IMR-90 (cell line): ENCODE results near the gene CRYGN. TPM values are rescaled to one million over a fixed set of nuclear protein-coding genes. Genes with fewer than 3 reads are reported as not detected.

Experiments used
- ATAC-seq: fragments of 200-7000 bp; cut with Tn5 transposase; 2 replicates; pipeline ENCODE4 v1.9.1; 2020; ENCODE audit warnings: low read depth, mild to moderate bottlenecking, moderate library complexity
- BruUV-seq: library from RNA; stranded (reverse); fragments of 400-500 nt; replicated peaks from 2 replicates; lab custom pipeline; 2021; lab: Mats Ljungman, UMichigan
- CTCF ChIA-PET: fragments of 300-600 bp; formaldehyde crosslinking; extraction: SDS; loops from one replicate; lab custom pipeline; 2021; ENCODE audit warnings: antibody characterized with exemption; lab: Yijun Ruan, JAX
- POLR2A ChIA-PET: fragments of 300-600 bp; sonication (Branson Sonifier 250); formaldehyde crosslinking; loops from one replicate; lab custom pipeline; 2022; ENCODE audit warnings: antibody characterized with exemption; ENCODE audit not compliant: unreplicated experiment; lab: Charles Lee
- DNase-seq: peaks from one replicate; pipeline ENCODE4 v3.0.0; 2013
- H2AFZ ChIP-seq: replicated peaks from 2 replicates; pipeline ENCODE3; 2013; ENCODE audit warnings: low read length, mild to moderate bottlenecking; ENCODE audit not compliant: poor library complexity
- H2AK5ac ChIP-seq: 2 replicates; pipeline ENCODE4 v1.6.1; 2013; ENCODE audit warnings: low read depth, low read length, inconsistent platforms
- H2AK9ac ChIP-seq: replicated peaks from 2 replicates; pipeline ENCODE3; 2013; ENCODE audit warnings: mild to moderate bottlenecking, low read depth, low read length, moderate library complexity; ENCODE audit not compliant: poor library complexity
- H2BK120ac ChIP-seq: 2 replicates; pipeline ENCODE4 v1.6.1; 2013; ENCODE audit warnings: low read depth, low read length, inconsistent platforms
- H2BK15ac ChIP-seq: 3 replicates; pipeline ENCODE4 v1.6.1; 2013; ENCODE audit warnings: low read depth, low read length, inconsistent platforms
- H2BK20ac ChIP-seq: 2 replicates; pipeline ENCODE4 v1.6.1; 2013; ENCODE audit warnings: low read depth, mild to moderate bottlenecking, inconsistent platforms, low read length, moderate library complexity
- H2BK5ac ChIP-seq: 2 replicates; pipeline ENCODE4 v1.6.1; 2013; ENCODE audit warnings: mild to moderate bottlenecking, low read depth, low read length, inconsistent platforms; ENCODE audit not compliant: poor library complexity, severe bottlenecking
- H3K14ac ChIP-seq: replicated peaks from 2 replicates; pipeline ENCODE4 v1.6.1; 2013; ENCODE audit warnings: low read depth, low read length, inconsistent platforms
- H3K18ac ChIP-seq: 2 replicates; pipeline ENCODE4 v1.6.1; 2013; ENCODE audit warnings: low read depth, low read length, control low read depth
- H3K23ac ChIP-seq: 2 replicates; pipeline ENCODE4 v1.6.1; 2013; ENCODE audit warnings: low read depth, low read length, inconsistent platforms
- H3K27ac ChIP-seq: 2 replicates; pipeline ENCODE4 v1.5.1; 2013; ENCODE audit warnings: mild to moderate bottlenecking, control low read depth, low read length; ENCODE audit not compliant: insufficient read depth
- H3K27me3 ChIP-seq: 2 replicates; pipeline ENCODE4 v1.6.1; 2013; ENCODE audit warnings: low read length; ENCODE audit not compliant: control insufficient read depth, insufficient read depth
- H3K36me3 ChIP-seq: 2 replicates; pipeline ENCODE4 v1.6.1; 2013; ENCODE audit warnings: low read length, mixed read lengths; ENCODE audit not compliant: control insufficient read depth, insufficient read depth
- H3K4ac ChIP-seq: 2 replicates; pipeline ENCODE4 v1.6.1; 2013; ENCODE audit warnings: low read depth, low read length, inconsistent platforms
- H3K4me1 ChIP-seq: 2 replicates; pipeline ENCODE4 v1.6.1; 2013; ENCODE audit warnings: low read length, mixed read lengths; ENCODE audit not compliant: control insufficient read depth, insufficient read depth
- H3K4me2 ChIP-seq: 2 replicates; pipeline ENCODE4 v1.6.1; 2013; ENCODE audit warnings: low read depth, mild to moderate bottlenecking, control low read depth, low read length, moderate library complexity
- H3K4me3 ChIP-seq: 2 replicates; pipeline ENCODE4 v1.5.1; 2013; ENCODE audit warnings: low read depth, mild to moderate bottlenecking, control low read depth, low read length, moderate library complexity; ENCODE audit not compliant: insufficient read depth
- H3K56ac ChIP-seq: 2 replicates; pipeline ENCODE4 v1.6.1; 2013; ENCODE audit warnings: low read length, inconsistent platforms; ENCODE audit not compliant: insufficient read depth; ENCODE audit errors: extremely low read depth
- H3K79me1 ChIP-seq, 2 experiments: 2 replicates each; pipeline ENCODE4 v1.6.1; 2013; ENCODE audit warnings: low read length in 2 of 2, inconsistent platforms in 1 of 2, low read depth in 1 of 2
- H3K9ac ChIP-seq: 2 replicates; pipeline ENCODE4 v1.6.1; 2013; ENCODE audit warnings: low read depth, low read length, control low read depth
- H3K9me1 ChIP-seq: 2 replicates; pipeline ENCODE4 v1.6.1; 2013; ENCODE audit warnings: low read length, inconsistent platforms; ENCODE audit not compliant: insufficient read depth
- H3K9me3 ChIP-seq: 2 replicates; pipeline ENCODE4 v1.6.1; 2013; ENCODE audit warnings: low read length; ENCODE audit not compliant: control insufficient read depth, insufficient read depth
- H4K20me1 ChIP-seq: 2 replicates; pipeline ENCODE4 v1.6.1; 2013; ENCODE audit warnings: low read length, inconsistent platforms; ENCODE audit not compliant: insufficient read depth
- H4K5ac ChIP-seq: 2 replicates; pipeline ENCODE4 v1.6.1; 2013; ENCODE audit warnings: mild to moderate bottlenecking, low read depth, low read length, control low read depth
- H4K8ac ChIP-seq, 2 experiments: 2 replicates each; pipeline ENCODE4 v1.6.1; 2013; ENCODE audit warnings: low read depth in 2 of 2, low read length in 2 of 2, control low read depth in 1 of 2, inconsistent platforms in 1 of 2
- H4K91ac ChIP-seq: 2 replicates; pipeline ENCODE4 v1.6.1; 2013; ENCODE audit warnings: low read depth, low read length, inconsistent platforms; ENCODE audit not compliant: insufficient read depth
- BHLHE40 ChIP-seq: fragments of 150-350 bp; IDR thresholded peaks from 2 replicates; pipeline ENCODE4 v1.6.1; 2016; ENCODE audit warnings: mild to moderate bottlenecking, low read depth, low read length
- CEBPB ChIP-seq: IDR thresholded peaks from 2 replicates; pipeline ENCODE4 v1.6.1; 2012; ENCODE audit warnings: low read depth, low read length, improper control_type of control experiment
- CHD1 ChIP-seq: IDR thresholded peaks from 2 replicates; pipeline ENCODE4 v1.6.1; 2012; ENCODE audit warnings: low read depth, low read length, improper control_type of control experiment
- CTCF ChIP-seq: conservative IDR thresholded peaks from 2 replicates; pipeline ENCODE4 v1.5.1; 2012; ENCODE audit warnings: mild to moderate bottlenecking, low read depth, low read length, improper control_type of control experiment
- ELK1 ChIP-seq: fragments of 150-350 bp; IDR thresholded peaks from 2 replicates; pipeline ENCODE4 v1.6.1; 2016; ENCODE audit warnings: low read depth, mild to moderate bottlenecking, low read length, moderate library complexity, borderline replicate concordance
- FOS ChIP-seq: fragments of 150-350 bp; IDR thresholded peaks from 2 replicates; pipeline ENCODE4 v1.6.1; 2016; ENCODE audit warnings: low read depth, low read length
- MAFK ChIP-seq: IDR thresholded peaks from 2 replicates; pipeline ENCODE4 v1.6.1; 2012; ENCODE audit warnings: low read depth, low read length, improper control_type of control experiment
- MAZ ChIP-seq: IDR thresholded peaks from 2 replicates; pipeline ENCODE4 v1.6.1; 2012; ENCODE audit warnings: low read depth, mild to moderate bottlenecking, low read length, improper control_type of control experiment, moderate library complexity, borderline replicate concordance
- MXI1 ChIP-seq: IDR thresholded peaks from 2 replicates; pipeline ENCODE4 v1.6.1; 2012; ENCODE audit warnings: low read depth, mild to moderate bottlenecking, low read length, moderate library complexity, borderline replicate concordance
- NFE2L2 ChIP-seq: fragments of 150-350 bp; IDR thresholded peaks from 2 replicates; pipeline ENCODE4 v1.6.1; 2016; ENCODE audit warnings: low read depth, mild to moderate bottlenecking, low read length
- POLR2A ChIP-seq: IDR thresholded peaks from 2 replicates; pipeline ENCODE4 v1.6.1; 2012; ENCODE audit warnings: mild to moderate bottlenecking, low read depth, low read length
- RAD21 ChIP-seq: IDR thresholded peaks from 2 replicates; pipeline ENCODE4 v1.6.1; 2012; ENCODE audit warnings: low read length, improper control_type of control experiment
- RCOR1 ChIP-seq: IDR thresholded peaks from 2 replicates; pipeline ENCODE4 v1.6.1; 2012; ENCODE audit warnings: mild to moderate bottlenecking, low read length, improper control_type of control experiment; ENCODE audit not compliant: insufficient replicate concordance
- RFX5 ChIP-seq: IDR thresholded peaks from 2 replicates; pipeline ENCODE4 v1.8.0; 2012; ENCODE audit warnings: low read depth, mild to moderate bottlenecking, low read length, moderate library complexity
- SMC3 ChIP-seq: fragments of 150-350 bp; IDR thresholded peaks from 2 replicates; pipeline ENCODE4 v1.6.1; 2016; ENCODE audit warnings: low read depth, mild to moderate bottlenecking, antibody characterized with exemption, low read length, moderate library complexity
- USF2 ChIP-seq: fragments of 150-350 bp; IDR thresholded peaks from 2 replicates; pipeline ENCODE4 v1.6.1; 2017; ENCODE audit warnings: mild to moderate bottlenecking, antibody characterized with exemption, low read length, low read depth
- WGBS, 2 experiments: methylation state at CpG; one replicate each; pipeline versions ENCODE4 v1.1.5 to v1.1.7; 2013; ENCODE audit warnings: missing lambda C conversion rate in 2 of 2; ENCODE audit not compliant: insufficient read length in 1 of 2; ENCODE audit errors: extremely low coverage in 2 of 2; 5-methylcytosine and 5-hydroxymethylcytosine counted together
- dilution Hi-C: fragments of 300-500 bp; cut with HindIII; formaldehyde crosslinking; loops from one replicate; pipeline ENCODE4 v1.14.3; 2018; ENCODE audit warnings: low sequenced_read_pairs; ENCODE audit not compliant: unreplicated experiment
- in situ Hi-C: fragments of 300-500 bp; cut with MboI; formaldehyde crosslinking; loops from 3 replicates; pipeline ENCODE4 v1.14.3; 2019; ENCODE audit warnings: low sequenced_read_pairs, inconsistent platforms, mixed read lengths
- intact Hi-C: fragments of 100-400 bp; cut with micrococcal nuclease; formaldehyde crosslinking; loops from 2 replicates; pipeline ENCODE4 v1.10.0; 2022
- polyA plus RNA-seq, 3 experiments: library from polyadenylated mRNA; depleted of rRNA; stranded (reverse); fragments of >200 nt; gene quantifications; 2 replicates each; pipeline ENCODE4 v1.2.3, GENCODE V29; 2012; ENCODE audit warnings: low replicate concordance in 1 of 3
- total RNA-seq: library from RNA; depleted of rRNA; stranded (reverse); fragments of >200 nt; gene quantifications from 2 replicates; pipeline ENCODE4 v1.2.3, GENCODE V29; 2012

The CRYGN gene
- total and polyA plus RNA-seq, 2 of the 4 experiments (the other 2 are of a cell fraction), result not detected

- Histone ChIP-seq H3K4me1 (no peaks in the 10 kb centered on the region; the same call in 1 of the 2 replicates), H2BK5ac (no peak overlapping the region), H3K27me3 (peaks cover 3% of the 10 kb centered on the region; the same call in 1 of the 2 replicates), H2AK9ac (no peak overlapping the region), H3K9me1 (no peaks in the 10 kb centered on the region), H2AK5ac (no peak overlapping the region), H3K27ac (no peak overlapping the region), H3K4me3 (no peak overlapping the region), H3K23ac (no peak overlapping the region), H3K79me1 (no peaks in the 10 kb centered on the region), H4K8ac (no peak overlapping the region), H3K9me3 (no peaks in the 10 kb centered on the region), H2AFZ (no peak overlapping the region), H4K91ac (no peak overlapping the region), H4K5ac (no peak overlapping the region), H3K9ac (no peak overlapping the region), H3K14ac (no peak overlapping the region), H2BK120ac (no peak overlapping the region), H4K20me1 (no peaks in the 10 kb centered on the region), H2BK20ac (no peak overlapping the region), H3K4ac (no peak overlapping the region), H3K36me3 (no peaks in the 10 kb centered on the region), H2BK15ac (no peak overlapping the region), H3K56ac (no peak overlapping the region), H3K4me2 (no peak overlapping the region), H3K18ac (no peak overlapping the region)
- DNase-seq (no peak), ATAC-seq (no peak)
- intact Hi-C loops (no loop called here), dilution Hi-C loops (no loop called here), in situ Hi-C loops (loop anchor here (5.0 kb wide), 1 partner anchor 79 kb away; no protein-coding TSS in a partner anchor)
- CTCF ChIA-PET, result no interaction called here
- TF ChIP-seq CTCF (no peak), MXI1 (no peak), CHD1 (no peak), MAZ (no peak), SMC3 (no peak), RAD21 (no peak), NFE2L2 (no peak), POLR2A (no peak), CEBPB (no peak), MAFK (no peak), RFX5 (no peak), USF2 (no peak), ELK1 (no peak), RCOR1 (no peak), BHLHE40 (no peak), FOS (no peak)
- POLR2A ChIA-PET, result no interaction called here
- no TSS peak for BruUV-seq
- no CpG with 5 or more reads among the region's 2 CpGs for WGBS, 2 experiments
These were observed 6.5 kb upstream of the CRYGN start for GRCh38 chr7:151446412-151446811.
